ENCODE measurements around the gene BAHD1. TPM values are rescaled to one million over a fixed set of nuclear protein-coding genes. Genes with fewer than 3 reads are reported as not detected.

The BAHD1 gene
- polyA plus RNA-seq, 3 donors: 0.67 to 8.9 (median 0.79) TPM

DNA sequence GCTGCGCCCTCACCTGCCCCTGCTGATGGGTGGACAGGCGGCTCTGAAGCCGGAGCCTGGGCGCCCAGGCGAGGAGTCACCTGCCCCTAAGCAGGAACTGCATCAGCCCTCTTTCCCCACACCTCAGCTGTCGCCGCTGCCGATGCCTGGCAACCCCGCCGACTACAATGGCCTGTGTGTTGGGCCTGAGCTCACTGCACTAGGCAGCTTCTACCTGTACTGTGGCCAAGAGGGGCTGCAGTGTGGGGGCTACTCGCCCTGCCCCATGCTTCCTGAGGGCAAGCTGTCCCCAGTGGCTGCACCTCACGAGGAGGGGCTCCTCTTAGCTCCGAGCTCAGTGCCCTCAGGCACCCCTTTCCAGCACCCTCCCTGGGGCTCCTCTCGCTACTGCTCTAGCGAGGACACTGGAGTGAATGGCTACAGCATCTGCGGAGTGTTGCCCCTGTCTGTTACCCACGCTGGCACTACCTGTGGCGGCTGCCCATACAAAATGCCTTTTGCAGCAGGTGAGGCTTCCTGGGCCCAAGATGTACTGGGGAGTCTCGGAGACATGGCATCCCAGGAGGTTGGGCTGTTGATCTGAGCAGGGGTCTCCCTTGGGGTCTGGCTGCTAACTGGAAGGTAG lies 18.8 kb downstream of the BAHD1 start:
- Mint-ChIP-seq H3K27me3 (ENCODE audit: low read depth in 3 of 3) (peaks cover 0 to 3% (median 2%) of the 10 kb centered on the region in 3 donors), H3K27ac (peak overlapping the region in 1 of 7 donors; percentile 33), H3K4me3 (no peak overlapping the region), H3K9me3 (no peaks in the 10 kb centered on the region), H3K4me1 (peaks cover 19% of the 10 kb centered on the region), H3K36me3 (peaks cover 28 to 53% of the 10 kb centered on the region in 2 donors)
- Histone ChIP-seq H3K4me1 (ENCODE audit: control insufficient read depth in 1 of 2, insufficient read depth in 2 of 2, low read length in 2 of 2) (peaks cover 11 to 12% of the 10 kb centered on the region in 2 donors), H3K9me3 (replicated peaks in 1 of 2; ENCODE audit: control insufficient read depth in 1 of 2, insufficient read depth in 1 of 2, low read length in 2 of 2) (no peaks in the 10 kb centered on the region), H4K20me1 (ENCODE audit: insufficient read depth, low read length) (peaks cover 53% of the 10 kb centered on the region), H3K27me3 (ENCODE audit: control insufficient read depth in 2 of 2, insufficient read depth in 2 of 2, low read length in 2 of 2) (no peaks in the 10 kb centered on the region), H3K27ac (ENCODE audit: low read depth in 1 of 2, low read length in 2 of 2) (no peak overlapping the region), H3K4me3 (replicated peaks in 1 of 3; ENCODE audit: low read depth in 2 of 3, low read length in 3 of 3) (no peak overlapping the region), H3K36me3 (replicated peaks in 1 of 2; ENCODE audit: control insufficient read depth in 1 of 2, insufficient read depth in 2 of 2, low read length in 2 of 2) (peaks cover 34 to 49% of the 10 kb centered on the region in 2 donors), H2AFZ (ENCODE audit: insufficient read depth, low read depth, low read length, poor library complexity, severe bottlenecking) (no peak overlapping the region), H3K9ac (ENCODE audit: insufficient read depth, low read length, poor library complexity, severe bottlenecking) (no peak overlapping the region), H3K4me2 (replicated peaks; ENCODE audit: extremely low read depth, low read length, poor library complexity, severe bottlenecking) (no peak overlapping the region), H3K79me2 (ENCODE audit: insufficient read depth, low read length) (peaks cover 38% of the 10 kb centered on the region)
- intact Hi-C loops (cut with micrococcal nuclease): no loop called here
- 96% methylated on average over 18 of the region's 19 CpGs for WGBS (ENCODE audit: insufficient coverage)
- DNase-seq: no peak
- TF ChIP-seq, protein P1, sequence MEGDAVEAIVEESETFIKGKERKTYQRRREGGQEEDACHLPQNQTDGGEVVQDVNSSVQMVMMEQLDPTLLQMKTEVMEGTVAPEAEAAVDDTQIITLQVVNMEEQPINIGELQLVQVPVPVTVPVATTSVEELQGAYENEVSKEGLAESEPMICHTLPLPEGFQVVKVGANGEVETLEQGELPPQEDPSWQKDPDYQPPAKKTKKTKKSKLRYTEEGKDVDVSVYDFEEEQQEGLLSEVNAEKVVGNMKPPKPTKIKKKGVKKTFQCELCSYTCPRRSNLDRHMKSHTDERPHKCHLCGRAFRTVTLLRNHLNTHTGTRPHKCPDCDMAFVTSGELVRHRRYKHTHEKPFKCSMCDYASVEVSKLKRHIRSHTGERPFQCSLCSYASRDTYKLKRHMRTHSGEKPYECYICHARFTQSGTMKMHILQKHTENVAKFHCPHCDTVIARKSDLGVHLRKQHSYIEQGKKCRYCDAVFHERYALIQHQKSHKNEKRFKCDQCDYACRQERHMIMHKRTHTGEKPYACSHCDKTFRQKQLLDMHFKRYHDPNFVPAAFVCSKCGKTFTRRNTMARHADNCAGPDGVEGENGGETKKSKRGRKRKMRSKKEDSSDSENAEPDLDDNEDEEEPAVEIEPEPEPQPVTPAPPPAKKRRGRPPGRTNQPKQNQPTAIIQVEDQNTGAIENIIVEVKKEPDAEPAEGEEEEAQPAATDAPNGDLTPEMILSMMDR (IDR thresholded peaks at IDR 0.05): no peak

DNA sequence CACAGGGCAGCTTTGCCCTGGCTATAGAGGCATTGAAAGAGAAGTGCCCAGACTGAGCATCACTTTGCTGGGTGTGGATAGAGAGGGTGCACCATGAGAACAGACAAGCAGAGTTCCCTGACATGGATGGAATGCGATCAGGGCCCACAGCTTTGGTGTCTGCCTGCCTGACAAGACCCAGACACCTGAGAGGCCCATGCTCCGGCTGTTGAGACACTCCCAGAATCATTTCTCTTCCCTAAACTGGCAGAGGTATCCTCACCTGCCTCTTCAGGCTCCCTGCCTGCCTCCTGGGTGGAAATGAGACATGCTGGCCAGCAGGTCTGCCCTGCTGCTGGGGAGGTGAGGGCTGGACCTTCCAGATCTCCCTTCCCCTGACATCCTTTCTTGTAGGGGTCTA lies 19.7 kb downstream of the BAHD1 start:
- peaks cover 30% of the 10 kb centered on the region for H3K79me2 ChIP-seq (ENCODE audit: insufficient read depth, low read length)

More for the DNA sequence above, 19.7 kb downstream of the BAHD1 start:
- DNase-seq: no peak
- Histone ChIP-seq H3K9ac (ENCODE audit: insufficient read depth, low read length, poor library complexity, severe bottlenecking) (no peak overlapping the region), H3K4me1 (ENCODE audit: control insufficient read depth in 1 of 2, insufficient read depth in 2 of 2, low read length in 2 of 2) (peaks cover 2 to 3% of the 10 kb centered on the region in 2 donors), H3K27ac (ENCODE audit: low read depth in 1 of 2, low read length in 2 of 2) (no peak overlapping the region), H3K4me3 (replicated peaks in 1 of 3; ENCODE audit: low read depth in 2 of 3, low read length in 3 of 3) (no peak overlapping the region), H2AFZ (ENCODE audit: insufficient read depth, low read depth, low read length, poor library complexity, severe bottlenecking) (no peak overlapping the region), H3K4me2 (replicated peaks; ENCODE audit: extremely low read depth, low read length, poor library complexity, severe bottlenecking) (no peak overlapping the region), H3K36me3 (replicated peaks in 1 of 2; ENCODE audit: control insufficient read depth in 1 of 2, insufficient read depth in 2 of 2, low read length in 2 of 2) (peaks cover 43 to 58% of the 10 kb centered on the region in 2 donors), H4K20me1 (ENCODE audit: insufficient read depth, low read length) (peaks cover 44% of the 10 kb centered on the region), H3K9me3 (replicated peaks in 1 of 2; ENCODE audit: control insufficient read depth in 1 of 2, insufficient read depth in 1 of 2, low read length in 2 of 2) (no peaks in the 10 kb centered on the region), H3K27me3 (ENCODE audit: control insufficient read depth in 2 of 2, insufficient read depth in 2 of 2, low read length in 2 of 2) (no peaks in the 10 kb centered on the region)
- TF ChIP-seq, protein P1 (IDR thresholded peaks at IDR 0.05): no peak
- Mint-ChIP-seq H3K4me1 (peaks cover 10% of the 10 kb centered on the region), H3K9me3 (no peaks in the 10 kb centered on the region), H3K27ac (peak overlapping the region in 2 of 7 donors; percentile 15 to 27), H3K36me3 (peaks cover 35 to 62% of the 10 kb centered on the region in 2 donors), H3K27me3 (ENCODE audit: low read depth in 3 of 3) (peaks cover 0 to 3% (median 2%) of the 10 kb centered on the region in 3 donors), H3K4me3 (no peak overlapping the region)
- intact Hi-C loops (cut with micrococcal nuclease): no loop called here
- WGBS (ENCODE audit: insufficient coverage): 100% methylated on average over 2 of the region's 2 CpGs

Data from CD14-positive monocyte (primary cell).